Ectodermal cell (in vitro differentiated cells): ENCODE measurements around the gene DRAXIN.
A peak's percentile ranks its signal among the peaks of the same experiment; 100 is the strongest.

Experiments used
- H3K27ac ChIP-seq: 2 replicates; pipeline ENCODE4 v1.7.0; 2013; ENCODE audit warnings: mild to moderate bottlenecking, low read depth, low read length; ENCODE audit not compliant: insufficient read depth, poor library complexity, severe bottlenecking
- H3K27me3 ChIP-seq: 2 replicates; pipeline ENCODE4 v1.7.0; 2013; ENCODE audit warnings: mild to moderate bottlenecking, low read length; ENCODE audit not compliant: insufficient read depth, control insufficient read depth, poor library complexity, severe bottlenecking
- H3K36me3 ChIP-seq: one replicate; pipeline ENCODE4 v1.7.0; 2013; ENCODE audit warnings: low read length; ENCODE audit not compliant: control insufficient read depth, insufficient read depth
- H3K4me1 ChIP-seq: one replicate; pipeline ENCODE4 v1.7.0; 2013; ENCODE audit warnings: low read length; ENCODE audit not compliant: control insufficient read depth, insufficient read depth
- H3K4me3 ChIP-seq: 2 replicates; pipeline ENCODE4 v1.7.0; 2013; ENCODE audit warnings: low read depth, low read length, control low read depth; ENCODE audit not compliant: insufficient read depth
- H3K9me3 ChIP-seq: 2 replicates; pipeline ENCODE4 v1.7.0; 2013; ENCODE audit warnings: mild to moderate bottlenecking, low read length, moderate library complexity; ENCODE audit not compliant: control insufficient read depth
- WGBS, 2 experiments: methylation state at CpG; one replicate each; pipeline ENCODE4 v1.1.7; 2013; ENCODE audit warnings: missing lambda C conversion rate in 2 of 2; 5-methylcytosine and 5-hydroxymethylcytosine counted together

DRAXIN gene

GRCh38 chr1:11761285-11761684 lies 69.8 kb downstream of the DRAXIN start:
- no peaks in the 10 kb centered on the region for H3K9me3 ChIP-seq
- 91 to 93% methylated on average over 6 of the region's 6 CpGs for WGBS, 2 experiments
- no peaks in the 10 kb centered on the region for H3K36me3 ChIP-seq
- H3K27ac ChIP-seq: no peak overlapping the region
- H3K4me3 ChIP-seq: no peak overlapping the region
- H3K27me3 ChIP-seq: peaks cover 49% of the 10 kb centered on the region
- H3K4me1 ChIP-seq: peaks cover 14% of the 10 kb centered on the region

- peaks cover 49% of the 10 kb centered on the region for H3K27me3 ChIP-seq
- 7 to 8% methylated on average over 29 of the region's 29 CpGs for WGBS, 2 experiments
- H3K36me3 ChIP-seq: no peaks in the 10 kb centered on the region
- peak within 1 kb of the TSS; percentile 11 for H3K4me3 ChIP-seq
- H3K9me3 ChIP-seq: no peaks in the 10 kb centered on the region
- no peak within 1 kb of the TSS for H3K27ac ChIP-seq
- H3K4me1 ChIP-seq: peaks cover 14% of the 10 kb centered on the region
Observed at GRCh38 chr1:11761988-11762406, 70.5 kb downstream of the DRAXIN start, which contains the start of gene C1orf167. Gene C1orf167 (plus strand): TSS chr1:11762193. CDS start chr1:11764401, 2,208 bp downstream.

- H3K27ac ChIP-seq: no peak overlapping the region
- H3K36me3 ChIP-seq: no peaks in the 10 kb centered on the region
- H3K9me3 ChIP-seq: no peaks in the 10 kb centered on the region
- H3K4me1 ChIP-seq: peaks cover 14% of the 10 kb centered on the region
- 88 to 91% methylated on average over 3 of the region's 3 CpGs for WGBS, 2 experiments
- no peak overlapping the region for H3K4me3 ChIP-seq
- H3K27me3 ChIP-seq: peaks cover 49% of the 10 kb centered on the region
Observed at GRCh38 chr1:11764115-11764514, 72.6 kb downstream of the DRAXIN start.

GRCh38 chr1:11764519-11764918 lies 73.0 kb downstream of the DRAXIN start:
- Histone ChIP-seq H3K4me1 (peaks cover 14% of the 10 kb centered on the region), H3K9me3 (no peaks in the 10 kb centered on the region), H3K4me3 (no peak overlapping the region), H3K27me3 (peaks cover 48% of the 10 kb centered on the region), H3K36me3 (no peaks in the 10 kb centered on the region), H3K27ac (no peak overlapping the region)
- 77 to 84% methylated on average over 7 of the region's 7 CpGs for WGBS, 2 experiments

DNA sequence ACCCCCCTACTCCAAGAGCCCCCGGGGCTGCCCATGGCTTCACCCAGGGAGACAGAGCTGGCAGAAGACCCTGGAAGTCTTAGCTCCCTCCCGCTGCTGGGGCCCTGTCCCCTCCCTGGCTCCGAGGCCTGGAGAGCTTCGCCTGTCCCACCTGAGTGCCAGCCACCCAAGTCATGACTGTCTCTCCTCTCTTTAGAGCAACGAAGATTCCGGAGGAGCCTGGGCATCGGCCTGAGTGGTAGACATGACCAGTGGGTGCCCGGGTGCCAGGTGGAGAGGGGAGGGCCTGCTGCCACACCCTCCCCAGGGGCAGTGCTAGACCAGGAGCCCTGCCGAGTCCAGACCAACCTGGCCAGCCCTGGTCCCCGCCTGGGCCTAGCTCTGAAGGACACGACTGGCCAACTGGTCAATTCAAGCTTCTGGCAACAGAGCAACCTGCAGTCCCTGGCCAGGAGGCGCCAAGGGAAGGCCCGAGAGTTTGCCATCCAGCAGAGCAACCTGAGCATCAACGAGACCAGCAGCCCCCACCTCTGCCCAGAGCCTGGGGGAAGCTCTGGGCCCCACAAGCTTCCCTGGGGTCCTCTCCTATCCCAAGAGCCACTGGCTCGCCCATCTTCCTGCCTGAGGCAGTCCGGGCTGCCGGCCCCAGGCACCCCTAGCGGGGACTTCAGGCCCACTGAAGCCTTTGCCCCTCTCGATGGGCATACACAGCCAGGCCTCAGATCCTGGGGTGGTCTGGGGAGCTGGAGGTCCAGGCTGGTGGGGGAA lies 74.3 kb downstream of the DRAXIN start:
- H3K27me3 ChIP-seq: peaks cover 34% of the 10 kb centered on the region

GRCh38 chr1:11766429-11766776 lies 74.9 kb downstream of the DRAXIN start:
- Histone ChIP-seq H3K27ac (no peak overlapping the region), H3K4me3 (no peak overlapping the region), H3K4me1 (peaks cover 14% of the 10 kb centered on the region), H3K36me3 (no peaks in the 10 kb centered on the region), H3K9me3 (no peaks in the 10 kb centered on the region), H3K27me3 (peaks cover 29% of the 10 kb centered on the region)
- 86 to 88% methylated on average over 14 of the region's 14 CpGs for WGBS, 2 experiments

More for the DNA sequence above, 74.3 kb downstream of the DRAXIN start:
- 93 to 94% methylated on average over 19 of the region's 19 CpGs for WGBS, 2 experiments
- Histone ChIP-seq H3K27ac (no peak overlapping the region), H3K9me3 (no peaks in the 10 kb centered on the region), H3K4me1 (peaks cover 14% of the 10 kb centered on the region), H3K36me3 (no peaks in the 10 kb centered on the region), H3K4me3 (no peak overlapping the region)

GRCh38 chr1:11767922-11768704 lies 76.6 kb downstream of the DRAXIN start:
- 79 to 80% methylated on average over 15 to 16 of the region's 16 CpGs for WGBS, 2 experiments
- Histone ChIP-seq H3K27me3 (peaks cover 12% of the 10 kb centered on the region), H3K27ac (no peak overlapping the region), H3K36me3 (no peaks in the 10 kb centered on the region), H3K4me1 (peaks cover 4% of the 10 kb centered on the region), H3K4me3 (no peak overlapping the region), H3K9me3 (no peaks in the 10 kb centered on the region)

DNA sequence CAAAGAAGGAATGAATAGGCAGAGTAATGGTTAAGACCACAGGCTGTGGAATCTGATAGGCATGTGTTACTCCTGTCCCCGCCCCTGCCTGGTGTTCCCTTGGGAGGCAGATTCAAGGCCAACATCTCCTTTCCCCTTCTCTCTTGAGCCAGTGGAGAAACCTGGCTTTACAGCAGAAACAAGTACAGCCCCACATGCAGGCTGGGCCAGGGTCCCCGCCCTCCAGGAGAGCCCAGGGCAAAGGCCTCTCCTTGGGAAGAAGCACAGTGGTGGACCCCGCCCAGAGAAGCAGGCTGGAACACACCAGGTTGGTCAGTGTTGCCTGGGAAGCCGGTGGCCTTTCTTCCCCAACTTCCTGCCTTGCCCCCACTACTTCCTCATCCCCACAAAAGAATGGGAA lies 77.3 kb downstream of the DRAXIN start:
- Histone ChIP-seq H3K9me3 (no peaks in the 10 kb centered on the region), H3K27me3 (peaks cover 5% of the 10 kb centered on the region)
- WGBS, 2 experiments: 77 to 83% methylated on average over 4 of the region's 4 CpGs

DNA sequence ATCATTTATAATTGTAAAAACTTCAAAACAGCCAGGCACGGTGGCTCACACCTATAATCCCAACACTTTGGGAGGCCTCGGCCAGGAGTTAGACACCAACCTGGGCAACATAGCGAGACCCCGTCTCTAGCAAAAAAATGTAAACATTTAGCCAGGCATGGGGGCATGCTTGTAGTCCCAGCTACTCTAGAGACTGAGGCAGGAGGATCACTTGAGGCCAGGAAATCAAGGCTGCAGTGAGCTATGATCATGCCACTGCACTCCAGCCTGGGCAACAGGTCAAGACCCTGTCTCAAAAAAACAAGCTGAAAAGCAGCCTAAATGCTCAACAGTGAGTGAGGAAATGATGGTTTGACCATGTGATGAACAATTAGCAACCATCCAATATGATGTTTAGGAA lies 77.8 kb downstream of the DRAXIN start:
- H3K4me1 ChIP-seq: no peaks in the 10 kb centered on the region
- H3K36me3 ChIP-seq: no peaks in the 10 kb centered on the region
- H3K9me3 ChIP-seq: no peaks in the 10 kb centered on the region
- 94% methylated on average over 4 of the region's 4 CpGs for WGBS, 2 experiments
- peaks cover 3% of the 10 kb centered on the region for H3K27me3 ChIP-seq
- H3K4me3 ChIP-seq: no peak overlapping the region
- no peak overlapping the region for H3K27ac ChIP-seq

More for the DNA sequence above, 77.3 kb downstream of the DRAXIN start:
- H3K27ac ChIP-seq: no peak overlapping the region
- no peaks in the 10 kb centered on the region for H3K36me3 ChIP-seq
- H3K4me3 ChIP-seq: no peak overlapping the region
- no peaks in the 10 kb centered on the region for H3K4me1 ChIP-seq

DNA sequence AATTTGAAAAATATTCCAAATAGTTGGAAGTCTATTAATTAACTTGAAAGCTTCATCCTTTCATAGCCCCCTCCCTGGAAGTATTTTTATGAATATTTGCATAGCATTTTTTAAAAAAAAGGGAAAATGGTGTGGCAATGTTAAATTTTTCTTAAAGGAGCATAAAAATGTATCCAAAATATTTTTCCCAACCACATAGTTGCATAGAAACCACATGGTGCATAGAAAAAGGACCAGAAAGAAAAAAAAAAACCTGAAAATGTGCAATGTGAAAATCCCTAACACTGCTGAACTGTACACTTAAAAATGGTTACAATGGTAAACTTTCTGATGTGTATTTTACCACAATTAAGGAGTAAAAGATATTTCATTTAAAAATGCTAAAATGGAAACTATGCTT lies 78.5 kb downstream of the DRAXIN start:
- Histone ChIP-seq H3K9me3 (no peaks in the 10 kb centered on the region), H3K27me3 (peaks cover 2% of the 10 kb centered on the region), H3K27ac (no peak overlapping the region), H3K4me1 (no peaks in the 10 kb centered on the region), H3K36me3 (no peaks in the 10 kb centered on the region), H3K4me3 (no peak overlapping the region)
